ENCODE results near the gene GPER1. TPM values are rescaled to one million over a fixed set of nuclear protein-coding genes. Genes with fewer than 3 reads are reported as not detected.
"Not testable (repeated sequence)": the region's sequence is repeated elsewhere in the genome, so short reads cannot be mapped to it uniquely, and the experiment has no call there.

Gene GPER1
- total and polyA plus RNA-seq, 7 donors, result 3.5 to 15.8 (median 4.6) TPM

GRCh38 chr7:1114505-1114904, 26.6 kb downstream of the GPER1 start:
- no peaks in the 10 kb centered on the region for H3K9me3 ChIP-seq
- intact Hi-C loops (cut with DNase I), result no loop called here
- 93 to 98% methylated on average over 19 of the region's 19 CpGs for WGBS, 2 donors
- DNase-seq, result no peak
- no peaks in the 10 kb centered on the region for H3K4me1 ChIP-seq
- H3K4me3 ChIP-seq, result no peak overlapping the region
- no peaks in the 10 kb centered on the region for H3K27me3 ChIP-seq
- no peak overlapping the region for H3K27ac ChIP-seq
- TF ChIP-seq POLR2AphosphoS5 (IDR thresholded peaks at IDR 0.05), result no peak
- peaks cover 0 to 8% (median 0%) of the 10 kb centered on the region in 4 donors for H3K36me3 ChIP-seq

- H3K36me3 ChIP-seq; intact Hi-C loops (cut with DNase I); H3K4me3 ChIP-seq; H3K9me3 ChIP-seq; H3K27ac ChIP-seq; H3K4me1 ChIP-seq; H3K27me3 ChIP-seq; DNase-seq: not testable (repeated sequence)
- WGBS, 2 donors, result 92 to 97% methylated on average over 44 of the region's 44 CpGs
Observed at GRCh38 chr7:1115171-1116045, 27.5 kb downstream of the GPER1 start.

GRCh38 chr7:1116383-1117008, 28.6 kb downstream of the GPER1 start:
- H3K27ac ChIP-seq; intact Hi-C loops (cut with DNase I); H3K36me3 ChIP-seq; H3K27me3 ChIP-seq; H3K9me3 ChIP-seq; H3K4me1 ChIP-seq; DNase-seq; H3K4me3 ChIP-seq: not testable (repeated sequence)
- 92 to 97% methylated on average over 32 to 49 of the region's 49 CpGs for WGBS, 2 donors

- peaks cover 0 to 6% (median 0%) of the 10 kb centered on the region in 4 donors for H3K36me3 ChIP-seq
- H3K4me3 ChIP-seq, result no peak overlapping the region
- WGBS, 2 donors, result 95 to 97% methylated on average over 38 of the region's 38 CpGs
- no peaks in the 10 kb centered on the region for H3K4me1 ChIP-seq
- TF ChIP-seq EP300 (IDR thresholded peaks at IDR 0.05), result no peak
- no peak for TF ChIP-seq POLR2A (IDR thresholded peaks at IDR 0.05)
- no peak for TF ChIP-seq POLR2AphosphoS5 (IDR thresholded peaks at IDR 0.05)
- TF ChIP-seq CTCF (IDR thresholded peaks at IDR 0.05), result no peak
- DNase-seq, result no peak
- H3K9me3 ChIP-seq, result no peaks in the 10 kb centered on the region
- no peaks in the 10 kb centered on the region for H3K27me3 ChIP-seq
- H3K27ac ChIP-seq, result no peak overlapping the region
- intact Hi-C loops (cut with DNase I), result no loop called here
Observed at GRCh38 chr7:1117321-1117928, 29.5 kb downstream of the GPER1 start.

- H3K27ac ChIP-seq, result no peak overlapping the region
- TF ChIP-seq CTCF (IDR thresholded peaks at IDR 0.05) (no peak), EP300 (IDR thresholded peaks at IDR 0.05) (no peak), POLR2A (IDR thresholded peaks at IDR 0.05) (no peak), POLR2AphosphoS5 (IDR thresholded peaks at IDR 0.05) (no peak)
- peaks cover 0 to 15% (median 13%) of the 10 kb centered on the region in 4 donors for H3K4me1 ChIP-seq
- intact Hi-C loops (cut with DNase I), result no loop called here
- H3K36me3 ChIP-seq, result no peaks in the 10 kb centered on the region
- 82 to 88% methylated on average over 5 of the region's 5 CpGs for WGBS, 2 donors
- no peaks in the 10 kb centered on the region for H3K9me3 ChIP-seq
- no peaks in the 10 kb centered on the region for H3K27me3 ChIP-seq
- no peak overlapping the region for H3K4me3 ChIP-seq
- no peak for DNase-seq
Observed at GRCh38 chr7:1119201-1119600, 31.3 kb downstream of the GPER1 start.

- Histone ChIP-seq H3K36me3 (peaks cover 0 to 3% (median 1%) of the 10 kb centered on the region in 4 donors), H3K4me3 (no peak overlapping the region), H3K27ac (no peak overlapping the region), H3K4me1 (peaks cover 0 to 25% (median 23%) of the 10 kb centered on the region in 4 donors), H3K27me3 (no peaks in the 10 kb centered on the region), H3K9me3 (no peaks in the 10 kb centered on the region)
- 94 to 95% methylated on average over 22 of the region's 22 CpGs for WGBS, 2 donors
- TF ChIP-seq POLR2AphosphoS5 (IDR thresholded peaks at IDR 0.05) (no peak), EP300 (IDR thresholded peaks at IDR 0.05) (no peak), POLR2A (IDR thresholded peaks at IDR 0.05) (no peak)
- no peak for DNase-seq
- intact Hi-C loops (cut with DNase I), result no loop called here
Observed at GRCh38 chr7:1120791-1121190, 32.9 kb downstream of the GPER1 start.

All from sigmoid colon (tissue), 7 donors.